GM18502 (cell line): ENCODE results near the gene GAPDH.
A peak's percentile ranks its signal among the peaks of the same experiment; 100 is the strongest.
"Not testable (repeated sequence)": the region's sequence is repeated elsewhere in the genome, so short reads cannot be mapped to it uniquely, and the experiment has no call there.

ENCODE experiments used
- ATAC-seq: cut with Tn5 transposase; IDR thresholded peaks from one replicate; pipeline ENCODE4 v1.9.1; 2021; ENCODE audit warnings: mild to moderate bottlenecking; ENCODE audit not compliant: unreplicated experiment, poor library complexity

Gene GAPDH

GRCh38 chr12:6541371-6542165, 7.3 kb downstream of the GAPDH start:
- no peak for ATAC-seq

GRCh38 chr12:6542209-6543009, 8.1 kb downstream of the GAPDH start:
- no peak for ATAC-seq

GRCh38 chr12:6546016-6546415, 11.7 kb downstream of the GAPDH start:
- ATAC-seq = no peak

GRCh38 chr12:6547566-6547965, 13.2 kb downstream of the GAPDH start:
- no peak for ATAC-seq

GRCh38 chr12:6547987-6548386, 13.7 kb downstream of the GAPDH start:
- ATAC-seq = no peak

- no peak for ATAC-seq
These were observed 14.2 kb downstream of the GAPDH start for GRCh38 chr12:6548556-6548955.

GRCh38 chr12:6548966-6549683, 14.8 kb downstream of the GAPDH start:
- ATAC-seq = no peak

GRCh38 chr12:6549684-6550151, 15.4 kb downstream of the GAPDH start:
- ATAC-seq = no peak

GRCh38 chr12:6550294-6551062, 16.2 kb downstream of the GAPDH start:
- ATAC-seq = no peak

GRCh38 chr12:6551063-6551461, 16.7 kb downstream of the GAPDH start:
- ATAC-seq = no peak

- ATAC-seq = no peak
These were observed 17.3 kb downstream of the GAPDH start for GRCh38 chr12:6551496-6552139.

- ATAC-seq = no peak
These were observed 17.8 kb downstream of the GAPDH start for GRCh38 chr12:6552140-6552551.

- ATAC-seq = no peak
These were observed 18.9 kb downstream of the GAPDH start for GRCh38 chr12:6553051-6553868.

GRCh38 chr12:6554168-6555017, 20.1 kb downstream of the GAPDH start:
- peak; percentile 51 for ATAC-seq

GRCh38 chr12:6555018-6555691, 20.8 kb downstream of the GAPDH start:
- ATAC-seq = peak; percentile 26

- not testable (repeated sequence) for ATAC-seq
These were observed 22.1 kb downstream of the GAPDH start for GRCh38 chr12:6556496-6556817.

GRCh38 chr12:6556857-6557256, 22.5 kb downstream of the GAPDH start:
- no peak for ATAC-seq
